SK-N-SH (cell line): ENCODE measurements around the gene EMB.

ENCODE experiments used
- GATA2 ChIP-seq: sonication (generic); formaldehyde crosslinking; IDR thresholded peaks from 2 replicates; pipeline ENCODE4 v1.5.0; 2020; ENCODE audit warnings: mild to moderate bottlenecking, missing genetic modification reagents
- PBX3 ChIP-seq: IDR thresholded peaks from 2 replicates; pipeline ENCODE4; 2012
- POLR2AphosphoS5 ChIP-seq: IDR thresholded peaks from 2 replicates; pipeline ENCODE4 v1.6.1; 2012; ENCODE audit warnings: low read depth, low read length
- TF ChIP-seq, protein P1 (sequence below): fragments of 200-600 bp; sonication (generic); IDR thresholded peaks from 2 replicates; pipeline ENCODE4 v1.6.1; 2017; ENCODE audit warnings: antibody characterized with exemption, mild to moderate bottlenecking, moderate library complexity

DNA sequence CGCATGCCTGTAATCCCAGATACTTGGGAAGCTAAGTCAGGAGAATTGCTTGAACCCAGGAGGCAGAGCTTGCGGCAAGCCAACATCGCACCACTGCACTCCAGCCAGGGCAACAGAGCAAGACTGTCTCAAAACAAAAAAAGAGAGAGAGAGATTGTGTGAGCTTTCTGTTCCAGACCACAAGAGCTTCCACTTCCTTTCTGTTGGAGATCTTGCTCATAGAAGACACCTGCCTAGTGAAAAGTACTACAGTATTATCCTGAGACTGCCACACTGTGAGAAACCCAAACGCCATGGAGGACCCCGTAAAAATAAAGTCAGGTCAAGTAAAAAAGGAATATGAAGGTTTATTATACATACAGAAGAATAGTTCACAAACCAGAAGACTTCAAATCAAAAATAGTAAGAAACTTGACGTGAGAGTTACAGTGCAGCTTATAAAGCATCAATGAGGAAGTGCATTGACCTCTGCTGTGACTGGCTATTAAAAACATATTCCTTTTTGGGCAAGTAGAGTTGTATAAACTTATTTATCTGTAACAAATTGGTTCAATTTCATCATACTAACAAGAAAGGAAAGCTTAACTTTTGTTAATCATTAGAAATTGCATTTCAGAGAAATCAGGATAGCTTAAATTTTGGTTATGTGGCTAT lies 4.3 kb upstream of the EMB start:
- TF ChIP-seq, protein P1, sequence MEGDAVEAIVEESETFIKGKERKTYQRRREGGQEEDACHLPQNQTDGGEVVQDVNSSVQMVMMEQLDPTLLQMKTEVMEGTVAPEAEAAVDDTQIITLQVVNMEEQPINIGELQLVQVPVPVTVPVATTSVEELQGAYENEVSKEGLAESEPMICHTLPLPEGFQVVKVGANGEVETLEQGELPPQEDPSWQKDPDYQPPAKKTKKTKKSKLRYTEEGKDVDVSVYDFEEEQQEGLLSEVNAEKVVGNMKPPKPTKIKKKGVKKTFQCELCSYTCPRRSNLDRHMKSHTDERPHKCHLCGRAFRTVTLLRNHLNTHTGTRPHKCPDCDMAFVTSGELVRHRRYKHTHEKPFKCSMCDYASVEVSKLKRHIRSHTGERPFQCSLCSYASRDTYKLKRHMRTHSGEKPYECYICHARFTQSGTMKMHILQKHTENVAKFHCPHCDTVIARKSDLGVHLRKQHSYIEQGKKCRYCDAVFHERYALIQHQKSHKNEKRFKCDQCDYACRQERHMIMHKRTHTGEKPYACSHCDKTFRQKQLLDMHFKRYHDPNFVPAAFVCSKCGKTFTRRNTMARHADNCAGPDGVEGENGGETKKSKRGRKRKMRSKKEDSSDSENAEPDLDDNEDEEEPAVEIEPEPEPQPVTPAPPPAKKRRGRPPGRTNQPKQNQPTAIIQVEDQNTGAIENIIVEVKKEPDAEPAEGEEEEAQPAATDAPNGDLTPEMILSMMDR, result no peak
- TF ChIP-seq POLR2AphosphoS5, result no peak
- no peak for TF ChIP-seq PBX3
- TF ChIP-seq GATA2, result no peak
